Trophoblast cell (in vitro differentiated cells and primary cell): ENCODE measurements around the gene CCDC97.
A peak's percentile ranks its signal among the peaks of the same experiment; 100 is the strongest.

ENCODE experiments used
- DNase-seq, 2 donors: peaks; one replicate each; pipeline ENCODE4 v3.0.0-alpha.2; 2016
- H2AFZ ChIP-seq: 2 replicates; pipeline ENCODE4 v1.6.1; 2013; ENCODE audit warnings: low read length, moderate library complexity, mild to moderate bottlenecking; ENCODE audit not compliant: insufficient read depth, poor library complexity
- H2AK5ac ChIP-seq: 2 replicates; pipeline ENCODE4 v1.6.1; 2013; ENCODE audit warnings: mild to moderate bottlenecking, low read length
- H2BK120ac ChIP-seq: 2 replicates; pipeline ENCODE4 v1.6.1; 2013; ENCODE audit warnings: low read length, mild to moderate bottlenecking, moderate library complexity; ENCODE audit not compliant: insufficient read depth, poor library complexity
- H2BK12ac ChIP-seq: 2 replicates; pipeline ENCODE4 v1.6.1; 2013; ENCODE audit warnings: mild to moderate bottlenecking, low read length, moderate library complexity
- H2BK5ac ChIP-seq: 2 replicates; pipeline ENCODE4 v1.6.1; 2013; ENCODE audit warnings: low read length, low read depth, moderate library complexity, mild to moderate bottlenecking; ENCODE audit not compliant: poor library complexity
- H3K14ac ChIP-seq: 2 replicates; pipeline ENCODE4 v1.6.1; 2013; ENCODE audit warnings: mild to moderate bottlenecking, low read length
- H3K18ac ChIP-seq: 2 replicates; pipeline ENCODE4 v1.6.1; 2013; ENCODE audit warnings: mild to moderate bottlenecking, low read length
- H3K23ac ChIP-seq: 2 replicates; pipeline ENCODE4 v1.6.1; 2013; ENCODE audit warnings: low read length
- H3K27ac ChIP-seq: 2 replicates; pipeline ENCODE4 v1.5.1; 2013; ENCODE audit warnings: low read depth, mild to moderate bottlenecking, inconsistent platforms, low read length, moderate library complexity
- H3K27me3 ChIP-seq: 2 replicates; pipeline ENCODE4 v1.6.1; 2013; ENCODE audit warnings: inconsistent platforms, mild to moderate bottlenecking, low read length, moderate library complexity; ENCODE audit not compliant: insufficient read depth
- H3K36me3 ChIP-seq, 2 experiments: 1 replicate in 1 of 2; 2 replicates in 1 of 2; pipeline ENCODE4 v1.6.1; 2013; ENCODE audit warnings: low read length in 2 of 2, mild to moderate bottlenecking in 2 of 2, moderate library complexity in 1 of 2; ENCODE audit not compliant: insufficient read depth in 2 of 2, control insufficient read depth in 1 of 2
- H3K4ac ChIP-seq: 2 replicates; pipeline ENCODE4 v1.6.1; 2013; ENCODE audit warnings: low read depth, mild to moderate bottlenecking, low read length, moderate library complexity
- H3K4me1 ChIP-seq, 2 experiments: 1 replicate in 1 of 2; 2 replicates in 1 of 2; pipeline ENCODE4 v1.6.1; 2013; ENCODE audit warnings: low read length in 2 of 2, mild to moderate bottlenecking in 2 of 2, moderate library complexity in 1 of 2; ENCODE audit not compliant: insufficient read depth in 2 of 2, control insufficient read depth in 1 of 2
- H3K4me2 ChIP-seq: 2 replicates; pipeline ENCODE4 v1.6.1; 2013; ENCODE audit warnings: inconsistent platforms, mild to moderate bottlenecking, low read length, moderate library complexity
- H3K4me3 ChIP-seq: 2 replicates; pipeline ENCODE4 v1.5.1; 2013; ENCODE audit warnings: mild to moderate bottlenecking, low read depth, low read length, inconsistent platforms
- H3K79me1 ChIP-seq: one replicate; pipeline ENCODE4 v1.6.1; 2013; ENCODE audit warnings: low read length
- H3K79me2 ChIP-seq: 2 replicates; pipeline ENCODE4 v1.6.1; 2013; ENCODE audit warnings: low read length, mild to moderate bottlenecking; ENCODE audit not compliant: control insufficient read depth, insufficient read depth, poor library complexity
- H3K9ac ChIP-seq: 2 replicates; pipeline ENCODE4 v1.6.1; 2013; ENCODE audit warnings: mild to moderate bottlenecking, low read length
- H3K9me3 ChIP-seq: 2 replicates; pipeline ENCODE4 v1.6.1; 2013; ENCODE audit warnings: low read depth, mild to moderate bottlenecking, control low read depth, inconsistent platforms, low read length; ENCODE audit not compliant: insufficient read depth
- H4K12ac ChIP-seq: 2 replicates; pipeline ENCODE4 v1.6.1; 2013; ENCODE audit warnings: low read depth, mild to moderate bottlenecking, low read length, moderate library complexity
- H4K8ac ChIP-seq: 2 replicates; pipeline ENCODE4 v1.6.1; 2013; ENCODE audit warnings: low read depth, mild to moderate bottlenecking, low read length, moderate library complexity
- H4K91ac ChIP-seq: one replicate; pipeline ENCODE4 v1.6.1; 2013; ENCODE audit warnings: low read depth, mild to moderate bottlenecking, low read length, moderate library complexity
- WGBS: extraction: QIAGEN DNeasy Blood & Tissue Kit; methylation state at CpG from one replicate; pipeline ENCODE4 v1.1.7; 2013; ENCODE audit warnings: missing lambda C conversion rate; ENCODE audit not compliant: insufficient read length, insufficient coverage; ENCODE audit errors: extremely low coverage; 5-methylcytosine and 5-hydroxymethylcytosine counted together

Gene CCDC97

DNA sequence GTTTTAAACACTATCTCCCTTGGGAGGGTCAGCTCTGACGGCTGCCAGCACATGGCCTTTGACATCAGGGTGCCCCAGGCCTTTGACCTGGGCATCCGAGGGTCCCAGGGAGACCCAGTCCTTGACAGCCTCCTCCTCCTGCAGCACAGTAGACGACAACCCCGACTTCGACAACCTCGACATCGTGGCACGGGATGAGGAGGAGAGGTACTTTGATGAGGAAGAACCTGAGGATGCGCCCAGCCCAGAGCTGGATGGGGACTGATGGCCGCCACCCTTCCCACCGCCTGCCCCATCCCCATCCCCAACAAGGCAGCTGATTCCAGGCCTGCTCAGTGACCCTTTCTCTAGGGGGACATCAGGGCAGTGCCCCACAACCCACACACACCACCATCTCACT, 12.5 kb downstream of the CCDC97 start:
- H3K79me1 ChIP-seq = peaks cover 61% of the 10 kb centered on the region
- H3K23ac ChIP-seq = no peak overlapping the region
- H2BK12ac ChIP-seq = peak overlapping the region; percentile 97
- peak overlapping the region; percentile 9 for H3K4me2 ChIP-seq
- no peak for DNase-seq
- H3K9me3 ChIP-seq = no peaks in the 10 kb centered on the region
- peaks cover 19% of the 10 kb centered on the region for H3K79me2 ChIP-seq
- no peak overlapping the region for H3K9ac ChIP-seq
- WGBS = no CpG with 5 or more reads among the region's 11 CpGs
- peak overlapping the region; percentile 52 for H2AFZ ChIP-seq
- peak overlapping the region; percentile 94 for H3K4ac ChIP-seq
- H4K12ac ChIP-seq = peak overlapping the region; percentile 57
- peak overlapping the region; percentile 97 for H3K18ac ChIP-seq
- H3K4me1 ChIP-seq = peaks cover 64 to 76% of the 10 kb centered on the region in 2 experiments
- H4K8ac ChIP-seq = peak overlapping the region; percentile 85
- no peaks in the 10 kb centered on the region for H3K27me3 ChIP-seq
- peak overlapping the region; percentile 99 for H4K91ac ChIP-seq
- peaks cover 37 to 41% of the 10 kb centered on the region in 2 experiments for H3K36me3 ChIP-seq
- peak overlapping the region; percentile 97 for H2BK120ac ChIP-seq
- peak overlapping the region; percentile 96 for H3K14ac ChIP-seq
- no peak overlapping the region for H3K4me3 ChIP-seq
- peak overlapping the region; percentile 99 for H3K27ac ChIP-seq
- H2AK5ac ChIP-seq = peak overlapping the region; percentile 97
- peak overlapping the region; percentile 98 for H2BK5ac ChIP-seq

DNA sequence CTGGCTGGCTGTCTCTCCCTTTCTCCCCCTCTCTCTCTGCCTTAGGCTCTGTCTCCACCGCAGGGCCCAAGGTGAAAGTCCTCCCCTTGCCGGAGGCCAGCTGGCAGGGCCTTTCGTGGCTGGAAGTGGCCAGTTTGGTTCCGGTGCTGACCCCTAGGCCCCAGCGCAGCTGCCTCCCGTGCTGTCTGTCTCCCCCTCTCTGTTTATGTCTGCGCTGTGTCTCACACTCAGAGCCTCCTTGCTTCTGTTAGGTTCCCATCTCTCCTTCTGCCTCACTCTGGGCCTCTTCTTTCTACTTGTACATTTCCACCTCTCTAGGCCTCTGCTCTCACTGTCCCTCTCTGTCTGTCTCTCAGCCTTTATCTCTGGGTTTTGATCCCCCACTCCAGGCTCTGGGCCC, 13.1 kb downstream of the CCDC97 start:
- Histone ChIP-seq H3K23ac (no peak overlapping the region), H2BK12ac (peak overlapping the region; percentile 74), H2AK5ac (peak overlapping the region; percentile 55), H3K4me1 (peaks cover 70 to 81% of the 10 kb centered on the region in 2 experiments), H3K9ac (peak overlapping the region; percentile 10), H3K4me3 (no peak overlapping the region), H3K4me2 (peak overlapping the region; percentile 48), H3K14ac (peak overlapping the region; percentile 96), H4K12ac (no peak overlapping the region), H2BK5ac (peak overlapping the region; percentile 98), H2BK120ac (peak overlapping the region; percentile 97), H3K9me3 (no peaks in the 10 kb centered on the region), H3K79me1 (peaks cover 64% of the 10 kb centered on the region), H3K36me3 (peaks cover 38 to 44% of the 10 kb centered on the region in 2 experiments), H3K27me3 (no peaks in the 10 kb centered on the region), H3K4ac (peak overlapping the region; percentile 36), H3K18ac (peak overlapping the region; percentile 53), H3K27ac (peak overlapping the region; percentile 99), H4K91ac (peak overlapping the region; percentile 99), H4K8ac (peak overlapping the region; percentile 86), H2AFZ (peak overlapping the region; percentile 8), H3K79me2 (peaks cover 19% of the 10 kb centered on the region)
- WGBS = no CpG with 5 or more reads among the region's 7 CpGs
- DNase-seq = peak in 1 of 2 donors; percentile 38

DNA sequence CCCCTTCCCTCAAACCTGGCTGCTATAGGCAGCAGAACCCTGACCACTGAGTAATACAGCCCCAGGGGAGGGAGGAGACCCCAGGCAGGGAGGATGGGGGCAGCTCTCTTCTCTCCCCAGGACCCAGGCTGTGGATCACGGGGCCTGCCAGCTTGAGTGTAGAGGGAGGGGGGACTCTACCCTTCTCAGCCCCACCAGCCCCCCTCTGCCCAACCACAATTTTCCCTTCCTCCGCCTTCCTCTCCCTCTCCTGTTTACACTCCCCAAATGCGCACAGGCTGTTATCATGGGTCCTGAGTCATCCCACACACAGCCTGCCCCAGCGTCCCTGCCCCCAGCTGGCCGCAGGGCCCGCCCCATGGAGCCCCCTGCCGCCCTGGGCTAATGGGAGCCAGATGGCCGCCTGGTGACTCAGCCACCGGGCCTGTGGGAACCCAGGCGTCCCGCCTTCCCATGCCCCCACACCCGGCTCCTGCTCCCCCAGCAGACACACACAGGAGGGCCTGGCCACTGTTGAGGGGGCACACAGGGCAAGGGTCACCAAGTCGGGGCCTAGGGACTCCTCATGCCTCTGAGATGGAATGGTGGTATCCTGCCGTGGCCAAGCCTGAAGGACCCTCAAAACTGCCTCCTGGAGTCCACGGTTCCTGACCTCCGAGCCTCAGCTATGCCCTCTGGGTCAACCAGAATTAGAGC, 13.6 kb downstream of the CCDC97 start:
- H3K27me3 ChIP-seq = no peaks in the 10 kb centered on the region
- no CpG with 5 or more reads among the region's 16 CpGs for WGBS
- peaks cover 64% of the 10 kb centered on the region for H3K79me1 ChIP-seq

DNA sequence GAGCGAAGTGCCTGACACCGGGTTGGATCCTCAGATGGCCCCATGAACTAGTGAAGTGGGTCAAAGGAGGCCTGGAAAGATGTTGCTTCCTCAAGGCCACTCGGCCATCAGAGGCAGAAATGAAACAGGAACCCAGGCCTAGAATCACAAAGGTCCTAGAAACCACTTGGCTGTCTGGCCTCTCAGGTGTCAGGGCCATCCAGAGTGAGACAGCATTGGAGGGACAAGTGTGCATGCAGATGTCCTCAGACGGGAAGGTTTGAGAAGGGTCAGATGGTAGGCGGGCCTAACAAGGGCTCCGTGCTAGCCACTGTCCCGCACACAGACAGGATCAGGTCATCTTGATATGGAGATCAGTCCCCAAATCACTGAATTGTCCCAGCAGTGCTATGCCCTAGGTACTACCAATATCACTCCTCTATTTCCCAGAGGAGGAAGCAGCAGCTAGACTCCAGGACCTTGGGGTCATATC, 14.3 kb downstream of the CCDC97 start:
- peak overlapping the region; percentile 97 for H2BK120ac ChIP-seq
- peak overlapping the region; percentile 99 for H4K91ac ChIP-seq
- H3K18ac ChIP-seq = peak overlapping the region; percentile 89
- H2AK5ac ChIP-seq = peak overlapping the region; percentile 82
- no peak overlapping the region for H3K4me3 ChIP-seq
- H3K14ac ChIP-seq = peak overlapping the region; percentile 60
- H3K36me3 ChIP-seq = peaks cover 40 to 45% of the 10 kb centered on the region in 2 experiments
- H2BK12ac ChIP-seq = peak overlapping the region; percentile 88
- H4K12ac ChIP-seq = no peak overlapping the region
- H3K79me2 ChIP-seq = peaks cover 19% of the 10 kb centered on the region
- no peaks in the 10 kb centered on the region for H3K9me3 ChIP-seq
- H3K27ac ChIP-seq = peak overlapping the region; percentile 99
- no peak overlapping the region for H3K23ac ChIP-seq
- H2AFZ ChIP-seq = no peak overlapping the region
- H3K79me1 ChIP-seq = peaks cover 64% of the 10 kb centered on the region
- peak overlapping the region; percentile 98 for H2BK5ac ChIP-seq
- WGBS = no CpG with 5 or more reads among the region's 7 CpGs
- H4K8ac ChIP-seq = peak overlapping the region; percentile 90
- H3K4ac ChIP-seq = peak overlapping the region; percentile 55
- DNase-seq = peak in 1 of 2 donors; percentile 38
- H3K9ac ChIP-seq = no peak overlapping the region
- H3K4me2 ChIP-seq = peak overlapping the region; percentile 7
- H3K4me1 ChIP-seq = peaks cover 70 to 81% of the 10 kb centered on the region in 2 experiments
- H3K27me3 ChIP-seq = no peaks in the 10 kb centered on the region

More for the DNA sequence above, 13.6 kb downstream of the CCDC97 start:
- Histone ChIP-seq H3K79me2 (peaks cover 19% of the 10 kb centered on the region), H3K9ac (no peak overlapping the region), H2BK5ac (peak overlapping the region; percentile 98), H3K18ac (peak overlapping the region; percentile 89), H2AFZ (peak overlapping the region; percentile 48), H3K4me1 (peaks cover 70 to 84% of the 10 kb centered on the region in 2 experiments), H3K4ac (peak overlapping the region; percentile 55), H3K23ac (no peak overlapping the region), H2AK5ac (peak overlapping the region; percentile 82), H3K14ac (peak overlapping the region; percentile 96), H4K8ac (peak overlapping the region; percentile 90), H3K4me2 (peak overlapping the region; percentile 48), H4K91ac (peak overlapping the region; percentile 99), H3K36me3 (peaks cover 40 to 46% of the 10 kb centered on the region in 2 experiments), H2BK120ac (peak overlapping the region; percentile 97), H3K9me3 (no peaks in the 10 kb centered on the region), H4K12ac (peak overlapping the region; percentile 28), H3K4me3 (no peak overlapping the region), H3K27ac (peak overlapping the region; percentile 99), H2BK12ac (peak overlapping the region; percentile 88)
- peak; percentile 64 to 71 for DNase-seq
